T-helper 2 cell (primary cell): ENCODE results near the gene BRD9.
"Not testable (repeated sequence)": the region's sequence is repeated elsewhere in the genome, so short reads cannot be mapped to it uniquely, and the experiment has no call there.

Source experiments
- DNase-seq, 5 experiments: peaks; one replicate each; pipeline versions ENCODE4 v3.0.0 to v3.0.0-alpha.2; 2012 to 2022

The BRD9 gene

GRCh38 chr5:922436-923280, 30.1 kb upstream of the BRD9 start:
- no peak for DNase-seq

- DNase-seq = no peak
These were observed 29.1 kb upstream of the BRD9 start for GRCh38 chr5:921456-922435.

GRCh38 chr5:920321-920720, 27.7 kb upstream of the BRD9 start:
- no peak for DNase-seq

- DNase-seq = no peak
These were observed 26.9 kb upstream of the BRD9 start for GRCh38 chr5:919356-920000.

GRCh38 chr5:918717-919116, 26.1 kb upstream of the BRD9 start:
- not testable (repeated sequence) for DNase-seq

- no peak for DNase-seq
These were observed 24.1 kb upstream of the BRD9 start for GRCh38 chr5:916441-917293.

- no peak for DNase-seq
These were observed 23.3 kb upstream of the BRD9 start for GRCh38 chr5:915946-916345.

GRCh38 chr5:915346-915745, 22.7 kb upstream of the BRD9 start:
- not testable (repeated sequence) for DNase-seq

- no peak for DNase-seq
These were observed 22.0 kb upstream of the BRD9 start for GRCh38 chr5:914612-915011.

DNA sequence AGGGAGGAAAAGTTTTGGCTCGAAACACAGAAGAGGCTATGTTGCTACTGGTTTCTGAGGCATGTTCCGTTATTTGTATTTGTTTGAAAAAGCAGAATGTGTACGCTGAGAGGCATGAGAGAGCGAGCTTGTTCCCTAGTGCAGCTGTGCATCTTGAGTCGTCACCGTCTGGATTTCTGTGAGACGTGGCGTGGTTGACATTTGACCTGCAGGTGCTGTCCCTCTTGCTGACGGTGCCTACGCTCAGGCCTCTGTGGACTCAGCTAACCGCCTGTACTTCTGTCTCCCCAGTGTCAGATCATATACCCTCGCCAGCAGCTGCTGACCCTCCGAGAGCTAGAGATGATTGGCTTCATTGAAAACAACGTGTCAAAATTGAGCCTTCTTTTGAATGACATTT, 21.6 kb upstream of the BRD9 start:
- no peak for DNase-seq

DNA sequence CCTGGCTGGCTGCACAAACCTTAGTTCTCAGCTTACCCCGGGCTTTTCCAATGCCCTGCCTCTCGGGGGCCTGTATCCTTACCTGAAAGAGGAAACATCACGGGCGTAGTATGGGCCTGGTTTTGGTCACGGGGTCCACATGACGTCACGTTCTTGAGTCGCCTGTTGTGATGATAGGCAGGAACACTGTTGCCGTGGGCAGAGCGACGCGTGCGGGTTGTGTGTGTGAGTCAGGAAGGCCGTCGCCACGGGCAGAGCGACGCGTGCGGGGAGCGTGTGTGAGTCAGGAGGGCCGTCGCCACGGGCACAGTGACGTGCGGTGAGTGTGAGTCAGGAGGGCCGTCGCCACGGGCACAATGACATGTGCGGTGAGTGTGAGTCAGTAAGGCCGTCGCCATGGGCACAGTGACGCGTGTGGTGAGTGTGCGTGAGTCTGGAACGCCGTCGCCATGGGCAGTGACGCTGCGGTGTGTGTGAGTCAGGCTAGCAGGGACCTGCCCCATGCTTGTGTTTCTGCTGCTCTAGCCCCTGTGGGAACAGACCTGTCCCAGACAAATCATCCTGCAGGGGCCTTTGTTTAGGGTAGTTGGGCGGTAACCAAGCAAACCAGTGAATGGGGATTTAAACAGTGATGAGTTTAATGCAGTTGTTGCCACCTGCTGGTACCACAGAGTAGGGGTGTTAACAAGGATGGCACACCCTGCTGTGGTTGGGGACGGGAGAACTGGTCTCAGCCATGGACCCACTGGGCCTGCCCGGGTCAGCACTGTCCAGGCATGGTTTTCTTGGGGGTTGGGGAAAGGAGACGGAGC, 19.9 kb upstream of the BRD9 start:
- peak; percentile 42 to 82 (median 66) for DNase-seq

- no peak for DNase-seq
These were observed 19.0 kb upstream of the BRD9 start for GRCh38 chr5:911601-912000.

- DNase-seq = no peak
These were observed 18.2 kb upstream of the BRD9 start for GRCh38 chr5:910769-911160.

DNA sequence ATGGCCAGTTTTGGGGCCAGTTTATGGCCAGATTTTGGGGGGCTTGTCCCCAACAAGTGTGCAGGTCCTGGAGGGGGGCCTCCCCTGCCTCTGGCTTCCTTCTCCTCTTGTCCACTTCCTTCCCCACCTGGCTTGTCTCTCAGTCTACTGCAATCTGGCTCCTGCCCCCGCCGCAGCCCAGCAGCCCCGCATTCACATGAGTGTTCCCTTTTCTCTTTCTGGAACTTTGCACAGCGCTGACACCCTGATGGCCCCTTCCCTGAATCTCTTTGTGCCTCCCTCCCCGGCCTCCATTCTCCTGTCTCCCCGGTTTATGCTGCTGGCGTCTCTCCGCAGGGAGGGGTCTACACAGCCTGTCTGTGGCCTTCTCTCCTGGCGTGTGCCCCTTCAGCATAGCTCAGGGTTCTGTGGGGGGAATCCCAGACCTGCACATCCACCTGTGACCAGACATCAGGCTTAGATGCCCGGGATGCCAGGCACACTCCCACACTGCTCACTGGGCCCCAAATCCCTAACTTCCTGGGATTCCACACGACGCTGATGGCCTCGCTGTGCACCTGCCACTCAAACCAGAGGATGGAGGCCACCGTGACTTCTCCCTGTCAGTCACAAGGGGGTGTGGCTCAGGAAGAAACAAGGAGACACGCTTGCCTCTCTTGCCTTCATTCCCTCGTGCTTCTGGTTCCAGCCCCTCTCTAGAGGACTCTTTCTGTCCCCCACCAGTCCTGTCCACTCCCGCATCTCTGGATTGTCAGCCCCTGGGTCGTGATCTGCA, 17.6 kb upstream of the BRD9 start:
- no peak for DNase-seq

GRCh38 chr5:909086-909485, 16.5 kb upstream of the BRD9 start:
- DNase-seq = no peak

GRCh38 chr5:908172-908571, 15.6 kb upstream of the BRD9 start:
- no peak for DNase-seq

- no peak for DNase-seq
These were observed 14.8 kb upstream of the BRD9 start for GRCh38 chr5:907366-907910.

GRCh38 chr5:905139-905642, 12.6 kb upstream of the BRD9 start:
- no peak for DNase-seq

DNA sequence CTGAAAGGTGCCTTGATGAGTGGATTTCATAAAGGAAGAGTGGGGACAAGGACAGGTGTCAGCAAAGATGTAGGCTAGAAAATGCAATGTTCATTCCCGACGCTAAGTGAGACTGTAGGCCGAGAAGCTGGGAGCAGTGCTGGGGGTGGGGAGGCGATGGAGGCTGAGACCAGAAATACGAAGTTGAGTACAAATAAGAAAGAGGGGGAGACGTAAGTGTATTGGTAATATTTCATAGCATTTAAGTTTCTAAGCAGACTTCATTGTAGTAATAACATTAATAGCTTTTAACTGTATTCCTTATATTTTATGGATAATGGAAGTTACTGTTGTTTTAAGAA, 11.1 kb upstream of the BRD9 start:
- no peak for DNase-seq
